Measurements from ENCODE around the gene CFAP54.
A peak's percentile ranks its signal among the peaks of the same experiment; 100 is the strongest.
"Not testable (repeated sequence)": the region's sequence is repeated elsewhere in the genome, so short reads cannot be mapped to it uniquely, and the experiment has no call there.

CFAP54 gene

DNA sequence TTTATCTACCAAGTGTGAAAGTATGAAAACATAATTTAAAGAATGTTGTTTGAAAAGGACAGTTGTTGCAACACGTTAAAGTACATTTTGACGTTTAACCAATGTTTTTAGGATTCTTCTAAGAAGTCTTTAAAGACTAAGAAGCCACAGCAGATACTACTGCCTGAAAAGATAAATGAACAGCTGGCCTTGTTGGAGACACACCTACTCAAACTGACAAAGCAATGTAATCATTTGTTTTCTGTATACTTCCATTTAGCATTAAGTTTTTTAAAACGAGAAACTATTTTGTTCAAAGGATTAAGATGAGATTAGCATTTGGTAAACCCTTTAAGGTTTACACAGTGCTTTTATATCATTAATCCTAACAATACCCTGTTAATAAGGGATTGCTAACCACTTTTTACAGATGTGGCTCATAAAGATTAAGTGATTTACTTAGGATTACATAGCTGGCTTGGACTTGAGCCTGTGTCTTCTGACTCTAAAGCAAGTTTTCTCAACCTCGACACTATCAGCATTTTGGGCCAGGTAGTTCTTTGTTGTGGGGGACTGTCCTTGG lies 134.4 kb downstream of the CFAP54 start:
- DNase-seq, result no peak

DNA sequence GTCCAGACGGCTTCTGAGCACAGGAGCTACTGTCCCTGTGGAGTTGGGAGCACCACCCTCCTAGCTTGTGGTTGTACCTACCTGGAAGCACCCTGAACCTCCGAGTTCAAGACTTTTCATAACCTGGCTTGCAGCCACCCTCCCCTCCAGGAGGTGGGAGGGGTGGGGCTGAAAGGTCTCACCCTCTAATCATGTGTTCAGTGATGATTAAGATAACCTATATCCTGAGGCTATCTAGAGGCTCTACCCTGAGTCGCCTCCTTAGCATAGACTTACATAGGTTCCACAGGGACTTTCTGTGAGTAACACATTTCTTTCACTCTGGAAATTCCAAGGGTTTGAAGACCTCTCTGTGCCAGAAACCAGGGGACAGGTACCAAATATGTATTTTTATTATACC lies 146.5 kb downstream of the CFAP54 start:
- no peak for DNase-seq

DNA sequence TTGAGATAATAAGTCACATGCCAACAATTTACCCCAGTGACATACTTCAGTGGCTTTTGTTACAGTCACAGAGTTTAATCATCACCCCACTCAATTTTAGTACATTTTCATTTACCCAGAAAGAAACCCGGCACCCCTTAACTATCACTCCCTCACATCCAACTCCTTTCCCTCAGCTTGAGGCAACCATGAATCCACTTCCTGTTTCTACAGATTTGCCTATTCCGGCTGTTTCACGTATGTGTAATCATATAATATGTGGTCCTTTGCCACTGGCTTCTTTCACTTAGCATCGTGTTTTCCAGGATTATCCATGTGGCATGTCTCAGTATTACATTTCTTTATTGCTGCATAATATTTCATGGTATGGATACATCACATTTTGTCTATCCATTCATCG lies 147.5 kb downstream of the CFAP54 start:
- DNase-seq, result no peak

- DNase-seq, result no peak
Observed at GRCh38 chr12:96648923-96649322, 159.5 kb downstream of the CFAP54 start.

- no peak for DNase-seq
Observed at GRCh38 chr12:96652870-96653269, 163.5 kb downstream of the CFAP54 start.

- no peak for DNase-seq
Observed at GRCh38 chr12:96658075-96658474, 168.7 kb downstream of the CFAP54 start.

- no peak for DNase-seq
Observed at GRCh38 chr12:96669786-96670185, 180.4 kb downstream of the CFAP54 start.

DNA sequence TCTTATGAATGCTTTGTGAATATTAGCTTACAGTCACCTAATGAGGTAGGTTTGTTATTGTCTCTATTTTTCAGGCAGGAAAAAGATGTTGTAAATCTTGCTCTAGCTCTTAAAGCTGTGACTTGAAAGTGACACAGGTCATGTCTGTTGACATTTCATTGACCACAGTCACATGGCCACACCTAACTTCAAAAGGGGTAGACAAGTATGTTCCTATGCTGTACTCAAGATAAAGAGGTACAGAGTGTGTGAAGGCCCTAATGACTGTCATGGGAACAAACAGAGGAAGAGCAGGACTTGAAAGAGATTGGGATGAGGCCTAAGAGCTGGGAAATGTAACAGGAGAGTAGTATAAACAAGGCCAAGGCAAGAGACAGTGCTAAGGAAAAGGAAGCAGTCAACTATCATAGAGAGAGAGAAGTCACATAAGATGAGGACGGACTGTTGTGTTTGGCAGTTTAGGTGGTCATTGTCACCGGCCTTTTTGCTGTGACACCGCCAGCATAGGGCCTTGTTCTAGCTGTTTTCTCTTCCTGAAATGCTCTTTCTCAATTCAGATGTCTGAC lies 181.0 kb downstream of the CFAP54 start:
- DNase-seq, result no peak

DNA sequence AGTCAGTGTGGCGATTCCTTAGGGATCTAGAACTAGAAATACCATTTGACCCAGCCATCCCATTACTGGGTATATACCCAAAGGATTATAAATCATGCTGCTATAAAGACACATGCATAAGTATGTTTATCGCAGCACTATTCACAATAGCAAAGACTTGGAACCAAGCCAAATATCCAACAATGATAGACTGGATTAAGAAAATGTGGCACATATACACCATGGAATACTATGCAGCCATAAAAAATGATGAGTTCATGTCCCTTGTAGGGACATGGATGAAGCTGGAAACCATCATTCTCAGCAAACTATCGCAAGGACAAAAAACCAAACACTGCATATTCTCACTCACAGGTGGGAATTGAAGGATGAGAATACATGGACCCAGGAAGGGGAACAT lies 186.1 kb downstream of the CFAP54 start:
- DNase-seq, result not testable (repeated sequence)

GRCh38 chr12:96677363-96677762 lies 188.0 kb downstream of the CFAP54 start:
- no peak for DNase-seq

- no peak for DNase-seq
Observed at GRCh38 chr12:96687719-96688118, 198.3 kb downstream of the CFAP54 start.

DNA sequence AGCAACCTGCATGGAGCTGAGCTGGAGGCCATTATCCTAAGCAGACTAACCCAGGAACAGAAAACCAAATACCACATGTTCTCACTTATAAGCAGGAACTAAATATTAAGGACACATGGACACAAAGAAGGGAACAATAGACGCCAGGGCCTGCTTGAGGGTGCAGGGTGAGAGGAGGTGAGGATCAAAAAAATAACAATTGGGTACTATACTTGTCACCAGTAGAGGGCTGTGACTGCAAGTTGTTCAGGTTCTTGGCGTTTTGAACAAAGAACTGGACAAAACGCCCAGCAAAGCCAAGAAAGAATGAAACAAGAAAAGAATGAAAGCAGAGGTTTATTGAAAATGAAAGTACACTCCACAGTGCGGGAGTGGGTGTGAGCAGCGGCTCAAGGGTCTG lies 209.1 kb downstream of the CFAP54 start:
- DNase-seq, result no peak

GRCh38 chr12:96698965-96699364 lies 209.6 kb downstream of the CFAP54 start:
- no peak for DNase-seq

DNA sequence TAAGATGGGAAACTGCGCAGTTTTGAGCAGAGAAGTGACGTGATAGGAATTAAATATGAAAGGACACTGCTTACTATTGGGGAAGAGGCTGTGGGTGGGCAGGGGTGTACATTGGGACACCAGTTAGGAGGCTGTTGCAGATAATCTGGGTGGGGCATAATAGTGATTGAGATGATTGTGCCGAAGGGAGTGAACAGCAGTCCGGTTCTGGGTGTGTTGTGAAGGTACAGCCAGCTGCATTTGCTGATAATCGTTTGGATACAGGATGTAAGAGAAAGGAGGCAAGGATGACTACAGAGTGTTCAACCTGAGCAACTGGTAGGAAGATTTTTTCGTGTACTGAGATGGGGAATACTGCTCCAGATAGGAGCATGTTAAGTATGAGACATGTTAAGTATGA lies 212.5 kb downstream of the CFAP54 start:
- DNase-seq, result no peak

GRCh38 chr12:96710127-96710745 lies 220.9 kb downstream of the CFAP54 start:
- no peak for DNase-seq

GRCh38 chr12:96711364-96711763 lies 222.0 kb downstream of the CFAP54 start:
- DNase-seq, result no peak

GRCh38 chr12:96714199-96714598 lies 224.8 kb downstream of the CFAP54 start:
- DNase-seq, result no peak

- no peak for DNase-seq
Observed at GRCh38 chr12:96719660-96720362, 230.4 kb downstream of the CFAP54 start.

DNA sequence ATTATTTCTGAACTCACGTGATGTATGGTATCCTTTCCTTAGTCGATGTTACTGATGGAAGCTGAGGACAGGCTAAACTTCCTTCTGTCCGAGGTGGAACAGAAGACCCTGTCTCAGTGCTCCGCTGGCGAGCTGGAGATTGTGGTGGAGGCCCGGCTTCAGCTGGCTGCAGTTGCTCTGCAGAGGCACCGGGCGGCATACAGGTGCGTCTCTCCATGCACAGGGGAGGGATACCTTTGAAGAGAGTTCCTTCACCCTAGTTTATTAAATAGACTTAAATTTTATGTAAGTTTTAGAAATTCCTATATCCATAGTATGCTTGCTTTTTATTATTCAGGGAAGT lies 231.0 kb downstream of the CFAP54 start:
- DNase-seq, result peak; percentile 17

DNA sequence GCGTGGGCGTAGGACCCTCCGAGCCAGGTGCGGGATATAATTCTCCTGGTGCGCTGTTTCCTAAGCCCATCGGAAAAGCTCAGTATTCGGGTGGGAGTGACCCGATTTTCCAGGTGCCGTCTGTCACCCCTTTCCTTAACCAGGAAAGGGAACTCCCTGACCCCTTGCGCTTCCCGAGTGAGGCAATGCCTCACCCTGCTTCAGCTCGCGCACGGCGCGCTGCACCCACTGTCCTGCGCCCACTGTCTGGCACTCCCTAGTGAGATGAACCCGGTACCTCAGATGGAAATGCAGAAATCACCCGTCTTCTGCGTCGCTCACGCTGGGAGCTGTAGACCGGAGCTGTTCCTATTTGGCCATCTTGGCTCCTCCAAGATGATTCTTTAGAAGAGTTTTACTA lies 240.1 kb downstream of the CFAP54 start:
- DNase-seq, result not testable (repeated sequence)

GRCh38 chr12:96729886-96730285 lies 240.5 kb downstream of the CFAP54 start:
- no peak for DNase-seq

DNA sequence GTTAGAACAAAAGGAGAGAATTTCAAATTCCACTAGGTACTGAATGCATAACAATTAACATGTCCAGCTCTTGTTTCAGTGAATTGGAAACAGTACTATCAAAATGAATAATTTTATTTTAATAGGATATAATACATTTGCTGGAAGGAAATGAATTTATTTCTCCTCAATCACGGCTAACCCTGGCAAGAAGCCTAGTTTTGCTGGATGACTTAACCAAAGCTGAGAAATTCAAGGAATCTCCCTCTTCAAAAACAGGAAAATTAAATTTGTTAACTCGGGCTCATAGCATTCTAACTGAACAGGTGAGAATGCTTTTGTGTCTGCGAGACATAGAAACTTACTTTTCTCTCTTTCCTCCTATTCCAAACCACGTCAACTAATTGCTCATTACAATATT lies 254.2 kb downstream of the CFAP54 start:
- DNase-seq, result no peak

DNA sequence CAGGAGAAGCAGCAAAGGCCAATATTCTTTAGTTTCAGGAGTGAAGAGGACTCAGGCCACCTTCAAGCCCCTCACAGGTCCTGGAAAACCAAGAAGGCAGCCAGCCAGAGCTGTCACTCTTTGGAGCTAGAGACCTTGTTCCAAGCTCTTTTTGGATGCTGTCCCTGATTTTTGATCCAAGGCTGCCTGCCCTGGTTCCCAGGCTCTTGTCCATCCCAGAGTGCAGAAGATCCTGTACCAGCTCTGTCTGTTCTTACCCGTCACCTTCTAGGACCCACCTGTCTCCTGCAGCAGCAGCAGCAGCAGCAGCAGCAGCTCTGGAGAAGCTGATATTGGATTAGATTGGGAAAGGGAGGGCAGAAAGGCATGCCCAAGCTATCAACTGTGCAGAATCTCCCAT lies 260.6 kb downstream of the CFAP54 start:
- DNase-seq, result no peak

GRCh38 chr12:96751626-96752025 lies 262.2 kb downstream of the CFAP54 start:
- no peak for DNase-seq

All from activated CD4-positive, alpha-beta T cell treated with anti-CD3 and anti-CD28 coated beads, Interleukin-2, amount 50 U/mL, for 1 hour (primary cell).